CD4-positive, alpha-beta T cell treated with Interleukin-1 beta for 1 hour (primary cell): ENCODE measurements around the gene SH2D3A.
"Not testable (repeated sequence)": the region's sequence is repeated elsewhere in the genome, so short reads cannot be mapped to it uniquely, and the experiment has no call there.

ENCODE experiments used
- DNase-seq, 2 donors: peaks; one replicate each; pipeline ENCODE4 v3.0.0-alpha.2; 2020 to 2022

The SH2D3A gene

GRCh38 chr19:6754653-6755463, 12.4 kb downstream of the SH2D3A start:
- DNase-seq, result no peak

GRCh38 chr19:6754136-6754535, 13.1 kb downstream of the SH2D3A start:
- no peak for DNase-seq

DNA sequence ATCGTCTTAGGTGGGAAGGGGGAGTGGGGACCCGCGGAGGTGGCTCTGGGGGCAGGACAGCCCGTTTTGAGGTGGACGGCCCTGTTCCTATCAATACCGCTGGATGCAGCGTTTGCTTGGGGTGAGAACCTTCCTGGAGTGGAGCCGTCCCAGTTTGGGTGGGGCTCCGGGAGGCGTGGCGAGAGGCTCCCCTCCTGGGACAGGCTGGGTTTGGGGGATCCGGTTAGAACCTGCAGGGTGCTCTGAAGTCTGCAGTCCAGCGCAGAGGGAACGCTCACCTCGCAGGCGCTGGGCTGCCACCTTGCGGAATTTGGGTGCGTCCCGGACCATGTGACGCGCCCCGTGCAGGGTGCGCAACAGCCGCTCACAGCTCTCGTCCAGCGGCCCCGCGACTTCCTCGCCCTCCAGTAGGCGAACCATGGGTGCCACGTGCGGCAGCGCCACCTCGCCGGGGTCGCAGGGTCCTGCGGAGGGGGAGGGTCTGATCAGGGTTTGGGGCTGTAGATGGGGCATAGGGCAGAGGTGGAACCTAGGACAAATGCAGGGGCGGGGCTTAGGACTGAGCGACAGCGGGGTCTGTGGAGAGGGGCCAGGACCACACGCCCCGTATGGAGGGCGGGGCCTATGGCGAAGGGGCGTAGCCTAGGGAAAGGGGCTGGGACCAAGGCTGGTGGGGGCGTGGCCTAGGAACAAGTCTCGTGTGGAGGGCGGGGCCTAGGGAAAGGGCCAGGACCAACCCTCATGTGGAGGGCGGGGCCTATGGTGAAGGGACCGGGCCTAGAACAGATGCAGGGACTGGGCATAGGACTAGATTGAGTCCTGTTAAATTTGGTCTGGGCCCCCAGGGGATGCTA, 13.8 kb downstream of the SH2D3A start:
- DNase-seq, result peak; percentile 82 to 87

DNA sequence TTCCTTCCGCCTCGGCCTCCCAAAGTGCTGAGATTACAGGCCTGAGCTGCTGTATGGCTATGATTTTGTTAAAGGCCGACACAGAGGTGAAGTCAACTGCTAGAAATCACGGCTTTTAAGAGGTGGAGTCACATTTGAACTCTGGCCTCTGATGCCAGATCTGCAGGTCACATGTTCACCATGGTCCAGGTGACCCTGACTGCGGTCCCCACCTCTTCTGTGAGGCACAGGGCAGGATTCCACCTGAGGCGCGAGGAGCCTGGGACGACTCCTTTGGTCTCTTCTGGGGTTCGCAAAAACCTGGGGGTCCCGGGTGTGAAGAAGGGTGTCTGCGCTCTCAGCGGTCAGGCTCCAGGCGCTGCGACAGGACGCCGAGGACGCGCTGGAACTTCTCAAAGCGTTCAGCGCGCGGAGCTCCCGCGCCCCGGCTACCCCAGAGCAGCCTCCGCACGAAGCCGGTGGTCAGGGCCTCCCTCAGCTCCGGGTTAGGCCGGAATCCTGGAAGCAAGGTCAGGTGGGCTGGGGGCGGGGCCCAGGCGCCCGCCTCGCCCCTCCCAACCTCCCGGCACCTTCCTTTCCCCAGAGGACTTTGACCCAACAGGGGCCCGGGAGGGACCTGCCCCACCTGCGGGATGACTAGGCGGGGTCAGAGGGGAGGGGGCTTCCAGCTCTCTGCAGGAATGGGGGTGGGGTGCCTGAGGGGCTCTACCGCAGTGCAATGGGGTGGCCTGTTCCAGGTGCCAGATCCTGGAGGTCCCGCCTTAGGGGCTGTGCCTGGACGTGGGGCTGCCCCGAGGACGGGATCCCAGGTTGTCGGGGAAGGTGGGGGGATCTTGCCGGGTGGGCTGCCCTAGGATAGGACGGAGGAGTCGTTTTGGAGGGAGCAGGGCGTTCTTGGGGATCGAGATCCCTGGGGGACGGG, 14.7 kb downstream of the SH2D3A start:
- no peak for DNase-seq

DNA sequence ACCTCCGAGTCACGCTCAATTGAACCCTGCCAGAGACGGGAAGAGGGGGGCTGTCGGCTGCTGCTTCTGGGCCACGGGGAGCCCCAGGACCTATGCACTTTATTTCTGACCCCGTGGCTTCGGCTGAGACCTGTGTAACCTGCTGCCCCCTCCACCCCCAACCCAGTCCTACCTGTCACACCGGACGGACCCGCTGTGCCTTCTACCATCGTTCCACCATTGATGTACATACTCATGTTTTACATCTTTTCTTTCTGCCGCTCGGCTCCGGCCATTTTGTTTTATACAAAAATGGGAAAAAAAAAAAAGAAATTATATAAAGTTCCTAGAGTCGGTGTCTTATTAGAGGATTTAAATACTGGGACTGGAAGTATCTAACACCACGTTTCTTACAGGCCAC, 16.0 kb downstream of the SH2D3A start:
- no peak for DNase-seq

DNA sequence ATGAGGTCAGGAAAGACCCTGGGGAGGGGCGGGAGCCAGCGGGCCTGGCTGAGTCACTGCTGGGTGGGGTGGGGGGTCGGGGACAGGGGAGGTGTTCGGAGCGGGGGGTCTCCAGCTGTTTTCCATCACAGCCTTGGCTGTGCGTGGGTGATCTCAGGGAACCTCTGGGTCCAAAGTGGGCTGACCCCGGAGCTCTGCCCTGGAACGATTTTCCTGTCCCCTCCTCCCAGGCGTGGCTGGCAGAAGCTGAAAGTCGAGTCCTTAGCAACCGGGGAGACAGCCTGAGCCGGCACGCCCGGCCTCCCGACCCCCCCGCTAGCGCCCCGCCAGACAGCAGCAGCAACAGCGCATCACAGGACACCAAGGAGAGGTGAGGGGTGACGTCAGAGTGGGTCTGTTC, 17.2 kb downstream of the SH2D3A start:
- no peak for DNase-seq

DNA sequence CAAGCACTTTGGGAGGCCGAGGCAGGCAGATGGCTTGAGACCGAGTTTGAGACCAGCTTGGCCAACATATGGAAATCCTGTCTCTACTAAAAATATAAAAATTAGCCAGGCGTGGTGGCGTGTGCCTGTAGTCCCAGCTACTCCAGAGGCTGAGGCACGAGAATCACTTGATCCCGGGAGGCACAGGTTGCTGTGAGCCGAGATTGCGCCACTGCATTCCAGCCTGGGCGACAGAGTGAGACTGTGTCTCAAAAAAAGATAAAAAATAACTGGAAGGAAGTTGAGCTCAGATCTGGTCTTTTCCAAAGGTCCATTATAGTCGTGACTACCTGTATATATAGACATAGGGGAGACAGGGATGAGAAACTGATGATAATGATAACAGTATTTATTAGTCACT, 18.7 kb downstream of the SH2D3A start:
- DNase-seq, result not testable (repeated sequence)

DNA sequence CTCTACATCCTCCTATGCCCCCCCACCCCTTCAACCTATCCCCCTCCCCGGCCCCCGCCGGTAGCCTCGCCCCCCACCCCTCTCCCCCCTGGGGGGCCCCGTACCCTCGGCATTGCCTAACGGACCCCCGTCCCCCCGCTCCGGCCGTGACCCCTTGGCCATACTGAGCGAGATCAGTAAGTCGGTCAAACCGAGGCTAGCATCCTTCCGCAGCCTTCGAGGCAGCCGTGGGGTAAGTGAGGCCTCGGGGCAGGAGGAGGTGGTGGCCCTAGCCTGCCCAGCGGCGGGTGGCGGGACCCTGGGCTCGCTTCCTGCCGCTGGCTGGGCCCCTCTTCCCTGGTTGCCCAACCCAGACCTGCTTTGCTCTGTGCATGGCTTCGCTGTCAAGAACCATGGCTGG, 21.3 kb downstream of the SH2D3A start:
- DNase-seq, result no peak

DNA sequence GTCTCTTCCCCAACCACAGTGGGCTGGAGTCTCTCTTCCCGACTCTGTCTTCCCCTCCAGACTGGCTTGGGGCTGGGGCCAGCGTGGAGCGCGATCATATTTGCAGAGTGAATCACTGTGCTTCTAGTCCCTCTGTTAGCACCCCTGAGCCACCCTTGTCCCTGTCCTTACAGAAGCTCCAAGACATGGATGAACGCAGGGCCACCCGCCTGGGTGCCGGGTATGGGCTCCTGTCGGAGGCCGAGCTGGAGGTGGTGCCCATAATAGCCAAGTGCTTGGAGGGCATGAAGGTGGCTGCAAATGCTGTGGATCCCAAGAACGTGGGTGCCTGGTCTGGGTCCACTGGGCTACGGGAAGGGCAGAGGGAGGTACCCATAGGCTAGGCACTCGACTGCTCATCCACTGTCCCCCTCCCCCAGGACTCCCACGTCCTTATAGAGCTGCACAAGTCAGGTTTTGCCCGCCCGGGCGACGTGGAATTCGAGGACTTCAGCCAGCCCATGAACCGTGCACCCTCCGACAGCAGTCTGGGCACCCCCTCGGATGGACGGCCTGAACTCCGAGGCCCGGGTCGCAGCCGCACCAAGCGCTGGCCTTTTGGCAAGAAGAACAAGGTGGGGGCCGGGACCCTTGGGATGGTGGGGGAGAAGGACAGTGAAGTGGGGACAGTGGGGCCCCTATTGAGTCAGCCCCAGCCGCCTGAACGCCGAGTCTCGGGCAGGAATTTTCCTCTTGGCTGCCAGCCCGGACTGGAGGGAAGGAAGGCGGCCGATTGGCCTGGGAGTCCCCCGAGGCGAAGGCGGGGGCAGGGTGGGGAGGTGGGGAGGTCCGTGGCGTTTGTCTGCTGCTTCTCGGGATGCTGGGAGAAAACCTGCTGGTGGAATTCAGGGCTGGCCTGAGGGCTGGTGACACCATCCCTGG, 22.6 kb downstream of the SH2D3A start:
- DNase-seq, result no peak

DNA sequence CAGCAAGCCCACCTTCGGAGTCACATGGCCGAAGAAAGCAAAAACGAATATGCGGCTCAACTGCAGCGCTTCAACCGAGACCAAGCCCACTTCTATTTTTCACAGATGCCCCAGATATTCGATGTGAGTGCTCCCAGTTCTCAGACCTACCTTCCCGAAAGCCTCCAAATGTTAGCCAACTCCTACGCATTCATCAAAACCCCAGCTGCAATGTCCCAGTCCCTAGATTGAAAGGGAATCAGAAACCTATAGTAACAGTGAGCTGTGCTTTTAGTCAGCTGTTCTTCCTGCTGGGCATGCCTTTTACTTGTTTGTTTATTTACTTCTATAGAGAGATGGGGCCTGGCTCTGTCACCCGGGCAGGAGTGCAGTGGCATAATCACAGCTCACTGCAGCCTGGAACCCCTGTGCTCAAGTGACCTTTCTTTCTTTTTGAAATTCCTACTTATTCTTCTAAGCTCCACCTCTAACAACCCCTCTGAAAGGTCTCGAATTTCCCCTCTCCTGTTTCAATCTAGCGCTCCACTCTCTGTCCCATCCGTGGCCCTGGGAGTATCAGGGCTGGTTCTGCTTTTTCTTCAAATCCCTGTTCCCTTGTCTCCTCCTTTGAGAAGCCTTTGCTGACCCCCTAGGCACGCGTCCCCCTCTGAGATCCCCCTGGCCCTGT, 23.4 kb downstream of the SH2D3A start:
- DNase-seq, result no peak

DNA sequence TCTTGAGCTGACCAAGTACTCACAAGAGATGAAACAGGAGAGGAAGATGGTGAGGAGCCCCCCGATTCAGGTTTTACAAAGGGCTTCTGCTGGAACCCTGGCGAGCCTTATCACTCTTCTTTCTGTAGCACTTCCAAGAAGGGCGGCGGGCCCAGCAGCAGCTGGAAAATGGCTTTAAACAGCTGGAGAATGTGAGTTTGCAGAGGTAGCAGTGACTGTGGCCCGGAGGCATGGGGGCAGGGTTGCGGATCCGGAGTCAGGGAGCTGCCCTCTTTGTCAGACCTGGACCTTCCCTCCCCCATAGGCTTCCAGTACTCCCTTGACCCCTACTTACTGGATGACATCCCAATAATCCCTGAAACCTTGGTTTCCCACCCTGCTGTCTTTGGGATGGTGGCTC, 24.2 kb downstream of the SH2D3A start:
- no peak for DNase-seq

DNA sequence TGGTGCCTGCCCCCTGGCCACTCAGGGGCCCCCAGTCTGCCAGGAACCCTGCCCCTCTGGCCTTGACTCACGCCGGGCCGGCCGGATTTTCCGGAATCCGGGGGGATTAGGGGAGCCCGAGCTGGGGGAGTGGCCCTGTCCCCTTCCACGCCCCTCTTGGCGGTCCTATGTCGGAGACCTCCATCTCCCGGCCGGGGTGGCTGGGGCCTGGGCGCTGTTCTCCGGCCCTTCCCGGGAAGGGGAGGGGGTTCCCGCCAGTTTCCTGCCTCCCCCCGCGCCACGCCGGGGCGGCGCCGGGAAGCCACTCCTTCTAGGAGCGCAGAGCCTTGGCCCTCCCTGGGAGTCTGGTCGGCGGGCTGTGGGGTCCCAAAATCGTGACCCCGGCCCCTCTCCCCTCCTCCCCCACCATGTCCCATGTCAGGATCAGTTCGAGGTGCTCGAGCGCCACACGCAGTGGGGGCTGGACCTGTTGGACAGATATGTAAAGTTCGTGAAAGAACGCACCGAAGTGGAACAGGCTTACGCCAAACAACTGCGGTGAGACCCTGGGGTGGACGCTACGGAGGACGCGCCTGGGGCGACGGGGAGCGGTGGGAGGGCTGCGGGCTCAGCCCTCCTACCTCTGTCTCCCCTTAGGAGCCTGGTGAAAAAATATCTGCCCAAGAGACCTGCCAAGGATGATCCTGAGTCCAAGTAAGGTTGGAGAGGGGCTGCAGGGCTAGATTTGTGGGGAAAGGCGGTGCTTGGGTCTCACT, 26.5 kb downstream of the SH2D3A start:
- peak; percentile 7 to 17 for DNase-seq

DNA sequence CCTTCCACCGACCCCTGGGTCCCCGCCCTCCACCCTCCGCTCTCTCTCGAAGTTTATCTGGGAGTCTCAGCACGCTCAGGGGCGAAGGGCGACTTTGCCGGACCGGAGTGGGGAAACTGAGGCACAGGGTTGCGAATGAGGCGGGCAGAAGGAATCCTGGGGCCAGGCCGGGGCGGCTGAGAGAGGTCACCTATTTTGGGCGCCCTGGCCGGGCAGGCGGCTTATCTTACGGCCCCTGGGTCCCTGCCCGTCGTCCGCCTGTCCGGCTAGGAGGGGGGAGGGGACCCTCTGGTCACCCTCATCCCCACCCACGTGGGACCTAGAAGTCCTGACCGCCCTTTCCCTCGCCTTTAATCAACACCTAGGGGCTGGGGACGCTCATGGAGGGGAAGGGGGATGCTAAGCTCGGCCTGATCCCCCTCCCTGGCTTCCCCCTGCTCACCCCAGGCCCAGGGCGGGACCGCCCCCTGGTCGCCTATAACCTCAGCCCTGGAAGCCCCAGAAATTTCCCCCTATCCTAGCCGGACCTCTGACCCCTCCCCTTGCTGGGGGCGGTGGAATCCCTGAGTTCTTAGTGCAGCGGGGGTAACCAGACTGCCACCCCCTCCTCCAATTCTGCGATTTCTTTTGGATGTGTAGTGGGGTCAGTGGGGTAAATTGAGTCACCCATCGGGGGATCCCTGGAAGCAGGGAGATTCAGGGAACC, 27.2 kb downstream of the SH2D3A start:
- DNase-seq, result peak in 1 of 2 donors; percentile 10

DNA sequence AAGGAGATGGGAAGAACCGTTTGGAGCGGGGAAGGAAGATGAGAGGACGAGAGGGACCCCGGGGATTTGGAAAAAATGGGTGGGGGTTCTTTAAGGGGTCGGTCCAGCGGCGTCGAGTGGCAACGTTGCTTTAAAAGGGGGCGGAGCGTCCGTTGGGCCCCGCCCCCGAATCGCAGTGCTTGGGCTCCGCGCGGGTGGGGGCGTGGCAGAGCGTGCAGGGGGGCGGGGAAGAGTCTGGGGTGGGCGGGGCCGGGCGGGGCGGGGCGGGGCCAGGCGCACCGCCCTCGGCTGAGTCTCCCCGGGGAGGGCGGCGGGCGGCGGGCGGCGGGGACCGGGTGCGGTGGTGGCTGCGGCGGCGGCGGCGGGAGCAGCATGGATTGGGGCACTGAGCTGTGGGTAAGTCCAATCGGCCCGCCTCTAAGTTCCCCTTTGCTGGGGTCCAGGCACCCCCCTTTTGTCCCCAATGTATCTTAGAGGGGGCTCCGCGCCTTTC, 27.8 kb downstream of the SH2D3A start, which contains the start of gene TRIP10:
TRIP10 (plus strand) TSS at position 291 of the 493 bp plus-strand sequence; CDS start at position 373, 82 bp downstream.
- peak; percentile 86 to 88 for DNase-seq

- no peak for DNase-seq
Observed at GRCh38 chr19:6738787-6739389, 28.3 kb downstream of the SH2D3A start.

DNA sequence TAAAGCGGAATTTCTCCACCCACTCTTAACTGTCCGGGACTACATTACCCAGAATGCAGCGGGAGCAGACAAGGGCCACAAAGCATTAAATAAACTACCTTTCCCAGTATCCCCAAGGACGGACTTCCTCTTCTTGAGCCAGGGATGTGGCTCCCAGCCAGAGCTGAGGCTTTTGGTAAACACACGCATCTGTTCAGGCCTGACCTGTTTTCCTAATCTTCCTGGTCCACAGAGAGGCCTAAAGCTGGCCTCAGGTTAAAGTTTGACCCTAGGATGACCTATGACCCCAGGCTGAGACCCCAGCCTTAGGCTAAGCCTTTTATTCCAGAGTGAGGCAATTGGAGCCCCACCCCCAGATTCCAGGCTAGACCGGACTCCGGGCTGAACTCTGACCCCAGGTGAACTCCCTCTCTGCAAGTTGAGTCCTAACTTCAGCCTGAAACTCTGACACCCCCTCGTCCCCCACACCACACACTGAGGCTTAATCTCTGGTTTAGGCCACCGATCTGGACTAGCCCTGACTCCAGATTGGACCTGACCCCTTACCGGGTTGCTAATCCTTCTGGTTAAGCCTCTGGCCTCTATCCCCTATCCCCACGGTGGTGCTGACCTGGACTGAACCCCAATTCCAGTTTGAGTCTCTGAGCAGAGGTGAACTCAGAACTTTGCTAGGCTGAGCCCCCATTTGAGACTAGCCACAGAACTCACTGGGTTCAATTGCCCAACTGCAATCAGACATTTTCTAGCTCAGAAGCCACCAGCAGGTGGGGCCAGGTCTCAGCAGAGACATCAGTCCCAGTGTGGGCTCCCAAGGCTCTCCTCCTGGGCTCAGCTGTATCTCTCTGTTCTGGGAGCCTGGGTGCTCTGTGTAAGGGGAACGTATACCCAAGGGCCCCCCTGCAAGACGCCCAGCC, 29.1 kb downstream of the SH2D3A start:
- DNase-seq, result peak; percentile 83 to 84

DNA sequence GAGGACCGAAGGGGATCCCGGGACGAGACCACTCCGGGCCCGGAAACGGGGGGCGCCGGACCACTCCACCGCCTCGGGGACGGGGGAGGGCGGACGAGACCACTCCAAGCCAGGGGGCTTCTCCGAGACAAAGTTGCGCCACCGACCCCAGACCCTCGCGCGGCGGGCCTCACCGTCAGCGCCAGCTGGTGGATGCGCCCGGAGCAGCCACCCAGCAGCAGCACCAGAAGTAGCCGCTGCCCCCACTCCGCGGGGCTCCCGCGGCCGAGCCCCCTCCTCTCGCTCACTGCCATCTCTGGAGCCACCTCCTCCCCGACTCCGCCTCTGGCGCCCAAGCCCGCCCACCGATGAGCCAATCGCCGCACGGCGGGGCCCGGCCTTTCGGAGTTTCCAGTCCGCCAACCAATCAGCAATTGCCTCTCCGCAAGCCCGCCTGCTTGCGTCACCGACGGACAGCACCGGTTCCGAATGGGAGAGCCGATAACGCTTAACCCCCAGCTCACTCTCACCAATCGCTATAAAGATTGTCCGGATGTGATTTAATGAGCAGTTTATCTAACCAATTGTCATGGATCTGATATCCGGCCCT, 29.9 kb downstream of the SH2D3A start, which contains the start of gene GPR108:
GPR108 (minus strand) TSS at position 297 of the 589 bp plus-strand sequence; CDS start at position 293, 4 bp downstream.
- DNase-seq, result peak; percentile 100
